Erythroblast (primary cell): ENCODE measurements around the gene RDH13.

Source experiments
- GATA1 ChIP-seq: IDR thresholded peaks from 2 replicates; pipeline ENCODE4 v1.6.1; 2011; ENCODE audit warnings: low read depth, mild to moderate bottlenecking, control low read depth, low read length, moderate library complexity
- POLR2A ChIP-seq: IDR thresholded peaks from 2 replicates; pipeline ENCODE4 v1.6.1; 2011; ENCODE audit warnings: mild to moderate bottlenecking, low read length

- no peak for TF ChIP-seq POLR2A
- TF ChIP-seq GATA1, result no peak
Observed at GRCh38 chr19:55044286-55044685, 18.7 kb downstream of the RDH13 start.
